Measurements from ENCODE around the gene TEAD3.

The TEAD3 gene

GRCh38 chr6:35511562-35511941 lies 14.7 kb upstream of the TEAD3 start:
- no peak for TF ChIP-seq CTCF (conservative IDR thresholded peaks at IDR 0.05; ENCODE audit: low read length)

GRCh38 chr6:35510916-35511561 lies 14.2 kb upstream of the TEAD3 start:
- no peak overlapping the region for H3K4me3 ChIP-seq (ENCODE audit: low read length)
- TF ChIP-seq CTCF (conservative IDR thresholded peaks at IDR 0.05; ENCODE audit: low read length) = no peak

More at GRCh38 chr6:35511562-35511941, 14.7 kb upstream of the TEAD3 start:
- DNase-seq (ENCODE audit: low read depth) = no peak
- no peak overlapping the region for H3K4me3 ChIP-seq (ENCODE audit: low read length)

GRCh38 chr6:35508542-35508941 lies 11.7 kb upstream of the TEAD3 start:
- TF ChIP-seq CTCF (conservative IDR thresholded peaks at IDR 0.05; ENCODE audit: low read length) = no peak
- no peak overlapping the region for H3K4me3 ChIP-seq (ENCODE audit: low read length)
- no peak for DNase-seq (ENCODE audit: low read depth)

More at GRCh38 chr6:35510916-35511561, 14.2 kb upstream of the TEAD3 start:
- DNase-seq (ENCODE audit: low read depth) = no peak

- no peak for TF ChIP-seq CTCF (conservative IDR thresholded peaks at IDR 0.05; ENCODE audit: low read length)
- no peak for DNase-seq (ENCODE audit: low read depth)
- H3K4me3 ChIP-seq (ENCODE audit: low read length) = no peak overlapping the region
These were observed 11.1 kb upstream of the TEAD3 start for GRCh38 chr6:35508027-35508426.

- DNase-seq (ENCODE audit: low read depth) = no peak
- H3K4me3 ChIP-seq (ENCODE audit: low read length) = no peak overlapping the region
- no peak for TF ChIP-seq CTCF (conservative IDR thresholded peaks at IDR 0.05; ENCODE audit: low read length)
These were observed 10.3 kb upstream of the TEAD3 start for GRCh38 chr6:35507221-35507620.

- DNase-seq (ENCODE audit: low read depth) = no peak
- no peak overlapping the region for H3K4me3 ChIP-seq (ENCODE audit: low read length)
- no peak for TF ChIP-seq CTCF (conservative IDR thresholded peaks at IDR 0.05; ENCODE audit: low read length)
These were observed 9.7 kb upstream of the TEAD3 start for GRCh38 chr6:35506536-35506935.

- no peak overlapping the region for H3K4me3 ChIP-seq (ENCODE audit: low read length)
- no peak for TF ChIP-seq CTCF (conservative IDR thresholded peaks at IDR 0.05; ENCODE audit: low read length)
- DNase-seq (ENCODE audit: low read depth) = no peak
These were observed 9.1 kb upstream of the TEAD3 start for GRCh38 chr6:35505999-35506412.

Measured in AG10803 (cell line).